A673 (cell line): ENCODE results near the gene PACRG.

Experiments used
- CTCF ChIP-seq: fragments of 300-800, 200-600 bp; sonication (generic); conservative IDR thresholded peaks from 2 replicates; pipeline ENCODE4 v1.5.1; 2017; ENCODE audit warnings: low read depth, mild to moderate bottlenecking, antibody characterized with exemption, low read length, moderate library complexity, mixed read lengths
- EZH2 ChIP-seq: fragments of 200-600 bp; sonication (generic); IDR thresholded peaks from 2 replicates; pipeline ENCODE4 v1.6.1; 2017; ENCODE audit warnings: borderline replicate concordance, low read depth, mild to moderate bottlenecking, mixed read lengths, antibody characterized with exemption, low read length; ENCODE audit not compliant: poor library complexity, severe bottlenecking

GRCh38 chr6:163128324-163128723 is 400.6 kb downstream of the PACRG start:
- TF ChIP-seq CTCF (no peak), EZH2 (no peak)
